Cerebellar cortex (tissue), 1 donor: Measurements from ENCODE around the gene MAGOHB.
"Not testable (repeated sequence)": the region's sequence is repeated elsewhere in the genome, so short reads cannot be mapped to it uniquely, and the experiment has no call there.

Experiments
- DNase-seq: peaks from one replicate; pipeline ENCODE4 v3.0.0-alpha.2; 2015; ENCODE audit warnings: low spot score

MAGOHB gene

GRCh38 chr12:10613349-10614055, at the start of gene MAGOHB:
Gene MAGOHB, minus strand, starts transcription at chr12:10613609. Its CDS starts 77 bp downstream, at chr12:10613532.
- DNase-seq = peak; percentile 93

GRCh38 chr12:10661338-10661737, 47.9 kb upstream of the MAGOHB start:
- no peak for DNase-seq

GRCh38 chr12:10654003-10654402, 40.6 kb upstream of the MAGOHB start:
- DNase-seq = no peak

GRCh38 chr12:10652192-10652591, 38.8 kb upstream of the MAGOHB start:
- DNase-seq = no peak

- not testable (repeated sequence) for DNase-seq
Observed at GRCh38 chr12:10646576-10646975, 33.2 kb upstream of the MAGOHB start.

GRCh38 chr12:10645910-10646309, 32.5 kb upstream of the MAGOHB start:
- DNase-seq = no peak

GRCh38 chr12:10641735-10642500, 28.5 kb upstream of the MAGOHB start:
- no peak for DNase-seq

- DNase-seq = no peak
Observed at GRCh38 chr12:10638728-10639127, 25.3 kb upstream of the MAGOHB start.

GRCh38 chr12:10636611-10637010, 23.2 kb upstream of the MAGOHB start:
- DNase-seq = no peak

GRCh38 chr12:10636124-10636523, 22.7 kb upstream of the MAGOHB start:
- no peak for DNase-seq

GRCh38 chr12:10635306-10635705, 21.9 kb upstream of the MAGOHB start:
- no peak for DNase-seq

- DNase-seq = no peak
Observed at GRCh38 chr12:10634427-10634826, 21.0 kb upstream of the MAGOHB start.

- no peak for DNase-seq
Observed at GRCh38 chr12:10633541-10633940, 20.1 kb upstream of the MAGOHB start.

GRCh38 chr12:10632226-10632625, 18.8 kb upstream of the MAGOHB start:
- DNase-seq = no peak

GRCh38 chr12:10624605-10625004, 11.2 kb upstream of the MAGOHB start:
- DNase-seq = no peak

GRCh38 chr12:10623131-10623530, 9.7 kb upstream of the MAGOHB start:
- no peak for DNase-seq

GRCh38 chr12:10621278-10621677, 7.9 kb upstream of the MAGOHB start:
- no peak for DNase-seq

GRCh38 chr12:10620078-10620779, 6.8 kb upstream of the MAGOHB start:
- DNase-seq = no peak

- DNase-seq = no peak
Observed at GRCh38 chr12:10618338-10618987, 5.1 kb upstream of the MAGOHB start.

GRCh38 chr12:10617863-10618262, 4.5 kb upstream of the MAGOHB start:
- no peak for DNase-seq

GRCh38 chr12:10615532-10615931, 2.1 kb upstream of the MAGOHB start:
- DNase-seq = no peak

- no peak for DNase-seq
Observed at GRCh38 chr12:10614056-10614370, 604 bp upstream of the MAGOHB start.

- DNase-seq = no peak
Observed at GRCh38 chr12:10612984-10613348, 443 bp downstream of the MAGOHB start.
